ENCODE data around the gene KCNB1. TPM values are rescaled to one million over a fixed set of nuclear protein-coding genes. Genes with fewer than 3 reads are reported as not detected.
A peak's percentile ranks its signal among the peaks of the same experiment; 100 is the strongest.

Gene KCNB1
- total RNA-seq, 1 donor from 2014 or later = 1.3 TPM

- TF ChIP-seq, protein P1, sequence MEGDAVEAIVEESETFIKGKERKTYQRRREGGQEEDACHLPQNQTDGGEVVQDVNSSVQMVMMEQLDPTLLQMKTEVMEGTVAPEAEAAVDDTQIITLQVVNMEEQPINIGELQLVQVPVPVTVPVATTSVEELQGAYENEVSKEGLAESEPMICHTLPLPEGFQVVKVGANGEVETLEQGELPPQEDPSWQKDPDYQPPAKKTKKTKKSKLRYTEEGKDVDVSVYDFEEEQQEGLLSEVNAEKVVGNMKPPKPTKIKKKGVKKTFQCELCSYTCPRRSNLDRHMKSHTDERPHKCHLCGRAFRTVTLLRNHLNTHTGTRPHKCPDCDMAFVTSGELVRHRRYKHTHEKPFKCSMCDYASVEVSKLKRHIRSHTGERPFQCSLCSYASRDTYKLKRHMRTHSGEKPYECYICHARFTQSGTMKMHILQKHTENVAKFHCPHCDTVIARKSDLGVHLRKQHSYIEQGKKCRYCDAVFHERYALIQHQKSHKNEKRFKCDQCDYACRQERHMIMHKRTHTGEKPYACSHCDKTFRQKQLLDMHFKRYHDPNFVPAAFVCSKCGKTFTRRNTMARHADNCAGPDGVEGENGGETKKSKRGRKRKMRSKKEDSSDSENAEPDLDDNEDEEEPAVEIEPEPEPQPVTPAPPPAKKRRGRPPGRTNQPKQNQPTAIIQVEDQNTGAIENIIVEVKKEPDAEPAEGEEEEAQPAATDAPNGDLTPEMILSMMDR (IDR thresholded peaks at IDR 0.05) = no peak
- H3K27me3 Mint-ChIP-seq (ENCODE audit: low read depth) = peaks cover 39% of the 10 kb centered on the region
- H3K36me3 Mint-ChIP-seq (ENCODE audit: low read depth) = no peaks in the 10 kb centered on the region
- peaks cover 12% of the 10 kb centered on the region for H3K4me1 Mint-ChIP-seq (ENCODE audit: low read depth)
- peak overlapping the region; percentile 57 for H3K4me3 Mint-ChIP-seq (ENCODE audit: unreplicated experiment)
- H3K27ac Mint-ChIP-seq (ENCODE audit: unreplicated experiment) = no peak overlapping the region
- DNase-seq (ENCODE audit: low spot score) = no peak
- no peaks in the 10 kb centered on the region for H3K9me3 Mint-ChIP-seq (ENCODE audit: low read depth)
Measured at GRCh38 chr20:49483018-49483695, 689 bp upstream of the KCNB1 start.

DNA sequence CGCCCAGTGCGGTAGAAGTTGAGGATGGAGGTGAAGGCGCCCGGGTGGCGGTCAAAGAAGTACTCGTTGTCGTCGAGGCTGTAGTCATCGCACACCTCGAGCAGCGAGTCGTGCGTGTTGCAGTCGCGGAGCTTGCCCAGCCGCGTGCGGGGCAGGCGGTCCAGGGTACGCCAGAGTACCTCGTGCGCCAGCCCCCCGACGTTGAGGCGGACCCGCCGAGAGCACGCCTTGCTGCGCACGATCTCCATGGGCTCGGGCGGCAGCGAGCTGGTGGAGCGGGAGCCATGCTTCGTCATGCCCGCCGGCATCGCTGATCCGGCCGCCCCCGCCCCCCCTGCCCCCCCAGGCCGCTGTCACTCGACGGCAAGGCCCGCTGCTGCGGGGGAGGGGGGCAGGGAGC is 295 bp downstream of the KCNB1 start:
- peaks cover 38% of the 10 kb centered on the region for H3K27me3 Mint-ChIP-seq (ENCODE audit: low read depth)
- no peak overlapping the region for H3K4me3 Mint-ChIP-seq (ENCODE audit: unreplicated experiment)

GRCh38 chr20:49481116-49481515 is 1.4 kb downstream of the KCNB1 start:
- H3K9me3 Mint-ChIP-seq (ENCODE audit: low read depth) = no peaks in the 10 kb centered on the region
- no peak overlapping the region for H3K27ac Mint-ChIP-seq (ENCODE audit: unreplicated experiment)
- TF ChIP-seq, protein P1 (IDR thresholded peaks at IDR 0.05) = no peak
- no peaks in the 10 kb centered on the region for H3K36me3 Mint-ChIP-seq (ENCODE audit: low read depth)
- H3K4me3 Mint-ChIP-seq (ENCODE audit: unreplicated experiment) = no peak overlapping the region
- peaks cover 12% of the 10 kb centered on the region for H3K4me1 Mint-ChIP-seq (ENCODE audit: low read depth)
- DNase-seq (ENCODE audit: low spot score) = no peak
- peaks cover 30% of the 10 kb centered on the region for H3K27me3 Mint-ChIP-seq (ENCODE audit: low read depth)

More for the DNA sequence above, 295 bp downstream of the KCNB1 start:
- H3K27ac Mint-ChIP-seq (ENCODE audit: unreplicated experiment) = no peak overlapping the region
- no peaks in the 10 kb centered on the region for H3K36me3 Mint-ChIP-seq (ENCODE audit: low read depth)
- no peak for DNase-seq (ENCODE audit: low spot score)
- TF ChIP-seq, protein P1 (IDR thresholded peaks at IDR 0.05) = no peak
- H3K4me1 Mint-ChIP-seq (ENCODE audit: low read depth) = peaks cover 12% of the 10 kb centered on the region
- H3K9me3 Mint-ChIP-seq (ENCODE audit: low read depth) = no peaks in the 10 kb centered on the region

GRCh38 chr20:49480236-49480635 is 2.2 kb downstream of the KCNB1 start:
- no peak overlapping the region for H3K27ac Mint-ChIP-seq (ENCODE audit: unreplicated experiment)
- H3K4me1 Mint-ChIP-seq (ENCODE audit: low read depth) = peaks cover 12% of the 10 kb centered on the region
- DNase-seq (ENCODE audit: low spot score) = no peak
- no peaks in the 10 kb centered on the region for H3K36me3 Mint-ChIP-seq (ENCODE audit: low read depth)
- TF ChIP-seq, protein P1 (IDR thresholded peaks at IDR 0.05) = no peak
- no peaks in the 10 kb centered on the region for H3K9me3 Mint-ChIP-seq (ENCODE audit: low read depth)
- H3K4me3 Mint-ChIP-seq (ENCODE audit: unreplicated experiment) = no peak overlapping the region
- peaks cover 30% of the 10 kb centered on the region for H3K27me3 Mint-ChIP-seq (ENCODE audit: low read depth)

GRCh38 chr20:49479785-49480184 is 2.7 kb downstream of the KCNB1 start:
- Mint-ChIP-seq H3K9me3 (ENCODE audit: low read depth) (no peaks in the 10 kb centered on the region), H3K36me3 (ENCODE audit: low read depth) (no peaks in the 10 kb centered on the region), H3K4me3 (ENCODE audit: unreplicated experiment) (no peak overlapping the region), H3K27ac (ENCODE audit: unreplicated experiment) (no peak overlapping the region), H3K27me3 (ENCODE audit: low read depth) (peaks cover 32% of the 10 kb centered on the region), H3K4me1 (ENCODE audit: low read depth) (peaks cover 12% of the 10 kb centered on the region)
- TF ChIP-seq, protein P1 (IDR thresholded peaks at IDR 0.05) = no peak
- DNase-seq (ENCODE audit: low spot score) = no peak

All from chondrocyte (in vitro differentiated cells).